AG04450 (cell line): Measurements from ENCODE around the gene URAD. TPM values are rescaled to one million over a fixed set of nuclear protein-coding genes. Genes with fewer than 3 reads are reported as not detected.

Experiments used
- CTCF ChIA-PET: fragments of 300-600, 350-600 bp; formaldehyde crosslinking; extraction: SDS; loops from one replicate; lab custom pipeline; 2022; ENCODE audit warnings: antibody characterized with exemption, inconsistent platforms; lab: Charles Lee
- POLR2A ChIA-PET: fragments of 350-600 bp; formaldehyde crosslinking; extraction: SDS; loops from one replicate; lab custom pipeline; 2021; ENCODE audit warnings: antibody characterized with exemption, inconsistent platforms; lab: Yijun Ruan, JAX
- DNase-seq: peaks from one replicate; pipeline ENCODE4 v3.0.0-alpha.2; 2011; ENCODE audit warnings: low read depth, low spot score
- H3K27ac ChIP-seq: one replicate; pipeline ENCODE4 v1.5.1; 2012; ENCODE audit warnings: low read depth, low read length, control low read depth
- H3K27me3 ChIP-seq: one replicate; pipeline ENCODE4 v1.6.0; 2012; ENCODE audit warnings: low read length; ENCODE audit not compliant: control insufficient read depth, insufficient read depth
- H3K4me3 ChIP-seq: 2 replicates; pipeline ENCODE4 v1.5.1; 2011; ENCODE audit warnings: mild to moderate bottlenecking, low read depth, low read length, control low read depth
- H3K9me3 ChIP-seq: 2 replicates; pipeline ENCODE4 v1.5.1; 2012; ENCODE audit warnings: low read length; ENCODE audit not compliant: control insufficient read depth, insufficient read depth
- CTCF ChIP-seq: IDR thresholded peaks from 2 replicates; pipeline ENCODE4 v1.5.1; 2011; ENCODE audit warnings: low read depth, low read length, control low read depth, inconsistent platforms
- polyA plus RNA-seq: library from polyadenylated mRNA; depleted of rRNA; stranded (reverse); fragments of >200 nt; gene quantifications from 2 replicates; pipeline ENCODE4 v1.2.3, GENCODE V29; 2011

The URAD gene
- polyA plus RNA-seq, 1 experiment: not detected

- no peaks in the 10 kb centered on the region for H3K27me3 ChIP-seq
- H3K4me3 ChIP-seq: no peak overlapping the region
- CTCF ChIA-PET: no interaction called here
- H3K27ac ChIP-seq: peak overlapping the region; percentile 39
- POLR2A ChIA-PET: no interaction called here
- TF ChIP-seq CTCF: no peak
- H3K9me3 ChIP-seq: no peaks in the 10 kb centered on the region
- no peak for DNase-seq
Observed at GRCh38 chr13:28022848-28023518, 34.5 kb upstream of the URAD start.

- TF ChIP-seq CTCF: no peak
- H3K27me3 ChIP-seq: peaks cover 2% of the 10 kb centered on the region
- no peak overlapping the region for H3K4me3 ChIP-seq
- ChIA-PET POLR2A (no interaction called here), CTCF (interaction anchor here (1.2 to 1.5 kb wide), 3 partner anchors 17 to 145 kb away, joined by 3 to 6 read pairs (median 5); no protein-coding TSS in a partner anchor)
- no peak for DNase-seq
- no peaks in the 10 kb centered on the region for H3K9me3 ChIP-seq
- H3K27ac ChIP-seq: no peak overlapping the region
Observed at GRCh38 chr13:28014301-28014700, 25.8 kb upstream of the URAD start.

- TF ChIP-seq CTCF: no peak
- H3K9me3 ChIP-seq: no peaks in the 10 kb centered on the region
- DNase-seq: no peak
- H3K27me3 ChIP-seq: peaks cover 2% of the 10 kb centered on the region
- ChIA-PET CTCF (interaction anchor here (0.5 to 1.4 kb wide), 3 partner anchors 16 to 634 kb away, joined by 3 to 5 read pairs (median 3); no protein-coding TSS in a partner anchor), POLR2A (no interaction called here)
- no peak overlapping the region for H3K4me3 ChIP-seq
- no peak overlapping the region for H3K27ac ChIP-seq
Observed at GRCh38 chr13:28013482-28013881, 25.0 kb upstream of the URAD start.

GRCh38 chr13:28012896-28013295 lies 24.4 kb upstream of the URAD start:
- H3K27ac ChIP-seq: no peak overlapping the region
- H3K9me3 ChIP-seq: no peaks in the 10 kb centered on the region
- peaks cover 2% of the 10 kb centered on the region for H3K27me3 ChIP-seq
- H3K4me3 ChIP-seq: no peak overlapping the region
- TF ChIP-seq CTCF: no peak
- DNase-seq: no peak
- CTCF ChIA-PET: no interaction called here
- POLR2A ChIA-PET: interaction anchor here (0.5 kb wide), 1 partner anchor 248 kb away, joined by 4 read pairs; no protein-coding TSS in a partner anchor

GRCh38 chr13:28012383-28012782 lies 23.9 kb upstream of the URAD start:
- DNase-seq: no peak
- TF ChIP-seq CTCF: no peak
- Histone ChIP-seq H3K4me3 (no peak overlapping the region), H3K27ac (no peak overlapping the region), H3K27me3 (peaks cover 2% of the 10 kb centered on the region), H3K9me3 (no peaks in the 10 kb centered on the region)
- POLR2A ChIA-PET: interaction anchor here (0.5 kb wide), 1 partner anchor 249 kb away, joined by 4 read pairs; no protein-coding TSS in a partner anchor
- CTCF ChIA-PET: interaction anchor here (0.7 to 1.6 kb wide), 2 partner anchors 638 to 650 kb away, joined by 3 to 4 read pairs; no protein-coding TSS in a partner anchor
